Measurements from ENCODE around the gene PTEN.
"Not testable (repeated sequence)": the region's sequence is repeated elsewhere in the genome, so short reads cannot be mapped to it uniquely, and the experiment has no call there.

The PTEN gene

GRCh38 chr10:87850742-87851205, 12.7 kb upstream of the PTEN start:
- Histone ChIP-seq H3K4me2 (ENCODE audit: low read length) (no peak overlapping the region), H3K4me3 (ENCODE audit: low read depth, low read length) (no peak overlapping the region), H4K91ac (ENCODE audit: low read depth, low read length) (no peak overlapping the region), H3K18ac (ENCODE audit: low read length) (no peak overlapping the region), H3K79me1 (ENCODE audit: low read length) (no peaks in the 10 kb centered on the region), H3K79me2 (ENCODE audit: control insufficient read depth, insufficient read depth, low read length, poor library complexity) (no peaks in the 10 kb centered on the region), H2AFZ (ENCODE audit: insufficient read depth, low read length, poor library complexity) (no peak overlapping the region), H3K9me3 (ENCODE audit: insufficient read depth, low read depth, low read length) (no peaks in the 10 kb centered on the region), H3K9ac (ENCODE audit: low read length) (no peak overlapping the region), H4K8ac (ENCODE audit: low read depth, low read length) (no peak overlapping the region), H3K4ac (ENCODE audit: low read depth, low read length) (no peak overlapping the region), H3K14ac (ENCODE audit: low read length) (no peak overlapping the region), H3K23ac (ENCODE audit: low read length) (no peak overlapping the region), H2AK5ac (ENCODE audit: low read length) (no peak overlapping the region), H4K12ac (ENCODE audit: low read depth, low read length) (no peak overlapping the region), H2BK120ac (ENCODE audit: insufficient read depth, low read length, poor library complexity) (no peak overlapping the region), H3K27ac (ENCODE audit: low read depth, low read length) (no peak overlapping the region), H2BK12ac (ENCODE audit: low read length) (no peak overlapping the region), H3K4me1 (ENCODE audit: control insufficient read depth in 1 of 2, insufficient read depth in 2 of 2, low read length in 2 of 2) (no peaks in the 10 kb centered on the region), H3K36me3 (ENCODE audit: control insufficient read depth in 1 of 2, insufficient read depth in 2 of 2, low read length in 2 of 2) (no peaks in the 10 kb centered on the region), H3K27me3 (ENCODE audit: insufficient read depth, low read length) (no peaks in the 10 kb centered on the region), H2BK5ac (ENCODE audit: low read depth, low read length, poor library complexity) (no peak overlapping the region)
- WGBS (ENCODE audit: extremely low coverage, insufficient coverage, insufficient read length): no CpG with 5 or more reads among the region's 5 CpGs
- peak; percentile 62 to 70 for DNase-seq

DNA sequence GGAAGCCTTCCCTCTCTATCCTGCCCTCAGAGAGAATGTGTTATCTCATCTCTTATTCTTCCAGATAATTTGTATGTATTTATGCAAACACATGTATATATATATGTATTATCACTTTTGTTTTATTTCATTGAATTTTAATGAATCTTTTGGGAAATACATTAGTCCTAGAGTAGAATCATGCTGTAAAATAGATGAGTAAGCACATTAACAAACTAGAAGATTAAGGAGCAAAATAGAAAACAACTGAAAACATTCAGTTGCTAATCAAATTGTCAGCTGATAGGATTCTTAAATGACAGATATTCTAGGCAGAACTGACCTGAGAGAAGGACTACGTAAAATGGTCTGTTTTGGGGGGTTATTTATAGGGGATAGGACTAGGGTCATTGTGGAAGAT, 11.3 kb upstream of the PTEN start:
- DNase-seq: no peak
- no peaks in the 10 kb centered on the region for H3K79me2 ChIP-seq (ENCODE audit: control insufficient read depth, insufficient read depth, low read length, poor library complexity)
- no peak overlapping the region for H3K4me2 ChIP-seq (ENCODE audit: low read length)
- no peak overlapping the region for H3K18ac ChIP-seq (ENCODE audit: low read length)
- no peak overlapping the region for H3K4me3 ChIP-seq (ENCODE audit: low read depth, low read length)
- no peak overlapping the region for H4K12ac ChIP-seq (ENCODE audit: low read depth, low read length)
- no peaks in the 10 kb centered on the region for H3K4me1 ChIP-seq (ENCODE audit: control insufficient read depth in 1 of 2, insufficient read depth in 2 of 2, low read length in 2 of 2)
- no peaks in the 10 kb centered on the region for H3K79me1 ChIP-seq (ENCODE audit: low read length)
- no peak overlapping the region for H3K23ac ChIP-seq (ENCODE audit: low read length)
- no peak overlapping the region for H2AK5ac ChIP-seq (ENCODE audit: low read length)
- no peak overlapping the region for H2BK12ac ChIP-seq (ENCODE audit: low read length)
- WGBS (ENCODE audit: extremely low coverage, insufficient coverage, insufficient read length): no CpG with 5 or more reads among the region's 1 CpG
- no peak overlapping the region for H3K9ac ChIP-seq (ENCODE audit: low read length)
- H3K4ac ChIP-seq (ENCODE audit: low read depth, low read length): no peak overlapping the region
- H2AFZ ChIP-seq (ENCODE audit: insufficient read depth, low read length, poor library complexity): no peak overlapping the region
- H3K27me3 ChIP-seq (ENCODE audit: insufficient read depth, low read length): no peaks in the 10 kb centered on the region
- H4K91ac ChIP-seq (ENCODE audit: low read depth, low read length): no peak overlapping the region
- H2BK5ac ChIP-seq (ENCODE audit: low read depth, low read length, poor library complexity): no peak overlapping the region
- no peaks in the 10 kb centered on the region for H3K36me3 ChIP-seq (ENCODE audit: control insufficient read depth in 1 of 2, insufficient read depth in 2 of 2, low read length in 2 of 2)
- H2BK120ac ChIP-seq (ENCODE audit: insufficient read depth, low read length, poor library complexity): no peak overlapping the region
- no peak overlapping the region for H4K8ac ChIP-seq (ENCODE audit: low read depth, low read length)
- no peak overlapping the region for H3K14ac ChIP-seq (ENCODE audit: low read length)
- no peak overlapping the region for H3K27ac ChIP-seq (ENCODE audit: low read depth, low read length)
- no peaks in the 10 kb centered on the region for H3K9me3 ChIP-seq (ENCODE audit: insufficient read depth, low read depth, low read length)

DNA sequence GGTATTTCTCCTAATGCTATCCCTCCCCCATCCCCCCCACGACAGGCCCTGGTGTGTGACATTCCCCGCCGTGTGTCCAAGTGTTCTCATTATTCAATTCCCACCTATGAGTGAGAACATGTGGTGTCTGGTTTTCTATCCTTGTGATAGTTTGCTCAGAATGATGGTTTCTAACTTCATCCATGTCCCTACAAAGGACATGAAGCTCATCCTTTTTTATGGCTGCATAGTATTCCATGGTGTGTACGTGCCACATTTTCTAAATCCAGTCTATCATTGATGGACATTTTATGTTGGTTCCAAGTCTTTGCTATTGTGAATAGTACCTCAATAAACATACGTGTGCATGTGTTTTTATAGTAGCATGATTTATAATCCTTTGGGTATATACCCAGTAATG, 8.2 kb upstream of the PTEN start:
- not testable (repeated sequence) for H3K27me3 ChIP-seq (ENCODE audit: insufficient read depth, low read length); H2AFZ ChIP-seq (ENCODE audit: insufficient read depth, low read length, poor library complexity); H3K79me1 ChIP-seq (ENCODE audit: low read length); H2AK5ac ChIP-seq (ENCODE audit: low read length); H3K9me3 ChIP-seq (ENCODE audit: insufficient read depth, low read depth, low read length); H4K8ac ChIP-seq (ENCODE audit: low read depth, low read length); H4K12ac ChIP-seq (ENCODE audit: low read depth, low read length); H3K27ac ChIP-seq (ENCODE audit: low read depth, low read length); H3K4ac ChIP-seq (ENCODE audit: low read depth, low read length); DNase-seq; H3K14ac ChIP-seq (ENCODE audit: low read length); H3K4me1 ChIP-seq (ENCODE audit: control insufficient read depth in 1 of 2, insufficient read depth in 2 of 2, low read length in 2 of 2); H3K23ac ChIP-seq (ENCODE audit: low read length); H3K79me2 ChIP-seq (ENCODE audit: control insufficient read depth, insufficient read depth, low read length, poor library complexity); H3K18ac ChIP-seq (ENCODE audit: low read length); H3K4me3 ChIP-seq (ENCODE audit: low read depth, low read length); H2BK120ac ChIP-seq (ENCODE audit: insufficient read depth, low read length, poor library complexity); H2BK5ac ChIP-seq (ENCODE audit: low read depth, low read length, poor library complexity); H3K36me3 ChIP-seq (ENCODE audit: control insufficient read depth in 1 of 2, insufficient read depth in 2 of 2, low read length in 2 of 2); H3K9ac ChIP-seq (ENCODE audit: low read length); H2BK12ac ChIP-seq (ENCODE audit: low read length); H3K4me2 ChIP-seq (ENCODE audit: low read length); H4K91ac ChIP-seq (ENCODE audit: low read depth, low read length)
- WGBS (ENCODE audit: extremely low coverage, insufficient coverage, insufficient read length): no CpG with 5 or more reads among the region's 5 CpGs

DNA sequence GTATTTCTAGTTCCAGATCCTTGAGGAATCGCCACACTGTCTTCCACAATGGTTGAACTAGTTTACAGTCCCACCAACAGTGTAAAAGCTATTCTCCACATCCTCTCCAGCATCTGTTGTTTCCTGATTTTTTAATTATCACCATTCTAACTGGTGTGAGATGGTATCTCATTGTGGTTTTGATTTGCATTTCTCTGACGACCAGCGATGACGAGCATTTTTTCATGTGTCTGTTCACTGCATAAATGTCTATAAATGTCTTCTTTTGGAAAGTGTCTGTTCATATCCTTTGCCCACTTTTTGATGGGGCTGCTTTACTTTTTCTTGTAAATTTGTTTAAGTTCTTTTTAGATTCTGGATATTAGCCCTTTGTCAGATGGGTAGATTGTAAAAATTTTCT, 7.8 kb upstream of the PTEN start:
- H3K36me3 ChIP-seq (ENCODE audit: control insufficient read depth in 1 of 2, insufficient read depth in 2 of 2, low read length in 2 of 2); H4K91ac ChIP-seq (ENCODE audit: low read depth, low read length); H3K27me3 ChIP-seq (ENCODE audit: insufficient read depth, low read length); H3K79me1 ChIP-seq (ENCODE audit: low read length); H3K14ac ChIP-seq (ENCODE audit: low read length); H3K18ac ChIP-seq (ENCODE audit: low read length); H3K4ac ChIP-seq (ENCODE audit: low read depth, low read length); H2BK5ac ChIP-seq (ENCODE audit: low read depth, low read length, poor library complexity); H3K27ac ChIP-seq (ENCODE audit: low read depth, low read length); H4K8ac ChIP-seq (ENCODE audit: low read depth, low read length); DNase-seq; H4K12ac ChIP-seq (ENCODE audit: low read depth, low read length); H2AFZ ChIP-seq (ENCODE audit: insufficient read depth, low read length, poor library complexity); H3K9ac ChIP-seq (ENCODE audit: low read length); H3K79me2 ChIP-seq (ENCODE audit: control insufficient read depth, insufficient read depth, low read length, poor library complexity); H3K9me3 ChIP-seq (ENCODE audit: insufficient read depth, low read depth, low read length); H2BK120ac ChIP-seq (ENCODE audit: insufficient read depth, low read length, poor library complexity); H3K23ac ChIP-seq (ENCODE audit: low read length); H2AK5ac ChIP-seq (ENCODE audit: low read length); H2BK12ac ChIP-seq (ENCODE audit: low read length); H3K4me2 ChIP-seq (ENCODE audit: low read length); H3K4me1 ChIP-seq (ENCODE audit: control insufficient read depth in 1 of 2, insufficient read depth in 2 of 2, low read length in 2 of 2); H3K4me3 ChIP-seq (ENCODE audit: low read depth, low read length): not testable (repeated sequence)
- WGBS (ENCODE audit: extremely low coverage, insufficient coverage, insufficient read length): no CpG with 5 or more reads among the region's 4 CpGs

Measured in trophoblast cell (in vitro differentiated cells and primary cell).